SKM-1 treated with dmso at 0.1 percent for 144 hours (cell line): Measurements from ENCODE around the gene SPCS3.
A peak's percentile ranks its signal among the peaks of the same experiment; 100 is the strongest.
"Not testable (repeated sequence)": the region's sequence is repeated elsewhere in the genome, so short reads cannot be mapped to it uniquely, and the experiment has no call there.

ENCODE experiments used
- DNase-seq: peaks from one replicate; lab custom pipeline; 2025; ENCODE audit not compliant: unreplicated experiment; lab: John Stamatoyannopoulos, UW

The SPCS3 gene

GRCh38 chr4:176345346-176345745, 25.6 kb downstream of the SPCS3 start:
- DNase-seq: not testable (repeated sequence)

DNA sequence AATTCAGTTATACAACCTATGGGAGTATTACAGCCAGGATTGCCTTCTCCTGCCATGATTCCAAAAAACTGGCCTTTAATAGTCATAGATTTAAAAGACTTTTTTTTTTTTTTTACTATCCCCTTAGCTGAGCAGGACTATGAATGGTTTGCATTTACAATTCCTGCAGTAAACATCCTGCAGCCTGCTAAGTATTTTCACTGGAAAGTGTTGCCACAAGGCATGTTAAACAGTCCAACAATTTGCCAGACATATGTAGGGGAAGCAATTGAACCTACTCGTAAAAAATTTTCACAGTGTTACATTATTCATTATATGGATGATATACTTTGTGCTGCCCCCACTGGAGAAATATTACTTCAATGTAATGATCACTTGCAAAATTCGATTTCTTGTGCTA, 27.1 kb downstream of the SPCS3 start:
- not testable (repeated sequence) for DNase-seq

DNA sequence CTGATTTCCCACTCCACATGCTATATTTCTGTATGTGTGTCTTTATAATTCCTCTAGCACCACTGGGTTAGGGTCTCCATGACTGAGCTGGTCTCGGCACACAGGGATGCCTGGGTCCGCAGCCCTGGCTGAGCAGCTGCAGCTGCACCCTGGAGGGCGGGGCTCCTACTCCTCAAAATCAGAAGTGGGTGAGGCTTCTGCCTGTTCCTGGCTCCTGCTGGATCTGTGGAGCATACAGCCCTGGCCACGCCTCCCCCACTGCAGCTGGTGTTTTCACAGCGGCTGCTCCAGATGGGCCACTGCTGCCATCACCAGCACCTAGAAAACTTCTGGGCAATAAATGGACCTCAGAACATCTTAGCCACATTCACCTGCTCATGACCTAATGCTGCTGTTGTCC, 30.9 kb downstream of the SPCS3 start:
- DNase-seq: no peak

DNA sequence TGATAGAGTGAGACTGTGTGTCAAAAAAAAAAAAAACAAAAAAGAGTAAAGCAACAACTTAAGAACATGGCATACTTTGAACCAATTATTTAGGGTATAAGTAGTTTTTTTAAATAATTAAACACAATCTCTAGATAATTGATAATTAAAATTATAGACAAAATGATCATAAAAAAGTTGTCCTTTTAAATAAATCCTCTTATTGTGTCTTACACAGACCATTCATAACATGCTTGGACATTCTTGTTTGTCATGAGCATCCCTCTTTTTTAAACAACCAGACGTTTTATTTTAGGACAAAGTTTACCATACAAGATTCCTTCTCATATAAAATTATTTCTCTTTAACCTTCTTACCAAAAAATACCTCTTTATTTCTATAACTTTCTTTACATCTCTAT, 35.1 kb downstream of the SPCS3 start:
- no peak for DNase-seq

DNA sequence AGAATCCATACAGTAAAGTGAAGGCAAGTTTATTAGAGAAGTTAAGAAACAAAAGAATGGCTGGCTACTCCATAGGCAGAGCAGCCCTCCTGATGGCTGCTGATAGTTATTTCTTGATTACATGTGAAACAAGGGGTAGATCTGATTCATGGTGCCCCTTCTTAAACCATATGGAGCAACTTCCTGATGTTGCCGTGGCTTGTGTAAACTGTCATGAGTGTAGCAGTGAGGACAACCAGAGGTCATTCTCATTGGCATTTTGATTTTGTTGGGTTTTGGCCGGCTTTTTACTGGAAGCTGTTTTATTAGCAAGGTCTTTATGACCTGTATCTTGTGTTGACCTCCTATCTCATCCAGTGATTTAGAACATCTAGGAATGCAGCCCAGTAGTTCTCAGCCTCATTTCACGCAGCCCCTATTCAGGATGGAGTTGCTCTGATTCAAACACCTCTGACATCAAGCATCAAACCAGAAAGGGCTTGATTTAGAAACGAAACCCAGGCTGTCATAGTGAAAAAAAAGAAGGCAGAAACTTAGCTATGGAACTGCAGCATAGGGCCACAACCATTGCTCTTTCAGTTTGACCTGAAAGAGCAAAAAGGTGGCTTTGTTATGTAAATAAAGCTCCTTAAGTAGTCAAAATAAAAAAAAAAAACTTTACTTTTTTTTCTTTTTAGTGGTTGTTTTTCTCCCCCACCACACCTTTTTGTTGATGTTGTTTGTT, 37.8 kb downstream of the SPCS3 start:
- no peak for DNase-seq

- no peak for DNase-seq
Observed at GRCh38 chr4:176358083-176358469, 38.3 kb downstream of the SPCS3 start.

DNA sequence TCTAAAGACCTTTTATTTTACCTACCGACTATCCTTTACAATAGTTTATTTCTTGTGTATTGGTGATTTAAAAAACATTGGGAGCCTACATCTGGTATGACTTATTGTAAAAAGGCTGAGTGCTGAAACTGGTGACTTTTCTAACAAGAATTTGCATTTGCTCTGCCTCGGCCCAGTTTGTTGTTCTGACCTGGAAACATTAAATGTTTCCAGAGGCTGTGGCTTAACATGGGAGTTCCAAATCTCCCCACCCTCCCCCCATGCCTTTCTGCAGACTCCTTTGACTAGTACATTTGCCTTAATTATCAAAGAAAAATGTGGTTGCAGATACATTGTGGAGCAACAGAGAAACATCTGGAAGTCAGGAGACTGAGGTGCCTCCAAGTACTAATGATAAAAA, 39.8 kb downstream of the SPCS3 start:
- no peak for DNase-seq

GRCh38 chr4:176360446-176360845, 40.7 kb downstream of the SPCS3 start:
- DNase-seq: no peak

DNA sequence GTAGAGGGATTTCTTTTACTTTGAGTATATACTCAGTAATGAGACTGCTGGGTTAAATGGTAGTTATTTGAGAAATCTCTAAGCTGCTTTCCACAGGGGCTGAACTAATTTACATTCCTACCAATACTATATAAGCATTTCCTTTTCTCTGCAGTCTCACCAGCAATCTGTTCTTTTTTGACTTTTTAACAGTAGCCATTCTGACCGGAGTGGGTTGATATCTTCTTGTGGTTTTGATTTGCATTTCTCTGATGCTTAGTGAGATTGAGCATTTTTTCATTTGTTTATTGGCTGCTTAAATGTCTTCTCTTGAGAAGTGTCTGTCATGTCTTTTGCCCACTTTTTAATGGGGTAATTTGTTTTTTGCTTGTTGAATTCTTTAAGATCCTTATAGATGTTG, 43.3 kb downstream of the SPCS3 start:
- DNase-seq: no peak

- DNase-seq: no peak
Observed at GRCh38 chr4:176367771-176368465, 48.2 kb downstream of the SPCS3 start.

DNA sequence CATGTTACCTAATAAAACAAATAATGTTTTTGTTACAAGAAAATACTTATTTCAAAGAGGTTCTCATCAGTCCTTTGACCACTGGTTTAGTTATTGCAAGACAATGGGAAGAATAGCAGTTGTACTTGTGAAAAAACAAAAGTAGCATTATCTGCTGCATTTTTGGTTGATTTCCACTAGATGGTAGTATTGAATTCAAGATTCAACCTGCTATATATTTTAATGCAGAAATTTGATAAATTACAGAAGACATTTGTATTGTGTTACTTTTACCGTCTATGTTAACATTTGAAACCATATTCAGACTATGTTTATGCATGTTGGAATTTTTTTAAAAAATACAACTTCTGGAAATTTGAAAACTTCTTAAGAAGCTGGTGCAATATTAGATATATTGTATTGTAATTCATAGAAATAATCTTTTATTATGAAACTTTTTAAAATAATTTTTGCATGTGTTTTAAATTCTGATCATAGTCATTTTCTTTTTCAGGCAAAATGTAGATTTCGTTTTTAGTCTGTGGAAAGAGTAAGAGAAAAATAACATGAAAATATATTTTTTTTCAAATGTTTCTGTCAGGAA, 56.4 kb downstream of the SPCS3 start:
- DNase-seq: peak; percentile 24

GRCh38 chr4:176377780-176378179, 58.0 kb downstream of the SPCS3 start:
- peak; percentile 36 for DNase-seq

- no peak for DNase-seq
Observed at GRCh38 chr4:176380352-176381157, 60.8 kb downstream of the SPCS3 start.
